H1 (cell line): Measurements from ENCODE around the gene SLPI. TPM values are rescaled to one million over a fixed set of nuclear protein-coding genes. Genes with fewer than 3 reads are reported as not detected.

ENCODE experiments used
- CTCF ChIA-PET: fragments of 300-600 bp; sonication (Branson Sonifier 250); formaldehyde crosslinking; loops from one replicate; lab custom pipeline; 2021; ENCODE audit not compliant: partially characterized antibody; lab: Charles Lee
- POLR2A ChIA-PET: fragments of 300-600 bp; sonication (Branson Sonifier 250); formaldehyde crosslinking; loops from one replicate; lab custom pipeline; 2021; ENCODE audit warnings: inconsistent platforms; ENCODE audit not compliant: partially characterized antibody; lab: Charles Lee
- DNase-seq, 2 experiments: peaks; one replicate each; pipeline versions ENCODE4 v3.0.0 to v3.0.0-alpha.2; 2010 to 2022; ENCODE audit warnings: low spot score in 2 of 2, low read depth in 1 of 2, mixed read lengths in 1 of 2
- FAIRE-seq: peaks from 2 replicates; lab custom pipeline; 2011; peaks lifted over from hg19 to GRCh38; lab: Jason Lieb, UNC
- H2AFZ ChIP-seq: 2 replicates; pipeline ENCODE4 v1.8.1; 2012; ENCODE audit warnings: low read length, inconsistent platforms
- H2AK5ac ChIP-seq: 2 replicates; pipeline ENCODE4 v1.6.1; 2013; ENCODE audit warnings: low read depth, low read length
- H2BK120ac ChIP-seq: replicated peaks from 2 replicates; pipeline ENCODE3; 2013; ENCODE audit warnings: low read depth, low read length, inconsistent platforms
- H2BK12ac ChIP-seq: 2 replicates; pipeline ENCODE4 v1.6.1; 2013; ENCODE audit warnings: low read depth, low read length
- H2BK15ac ChIP-seq: 2 replicates; pipeline ENCODE4 v1.6.1; 2013; ENCODE audit warnings: low read length
- H2BK20ac ChIP-seq: 2 replicates; pipeline ENCODE4 v1.6.1; 2013; ENCODE audit warnings: low read length
- H2BK5ac ChIP-seq: 2 replicates; pipeline ENCODE4 v1.6.1; 2013; ENCODE audit warnings: low read depth, low read length
- H3K14ac ChIP-seq: 2 replicates; pipeline ENCODE4 v1.6.1; 2013; ENCODE audit warnings: inconsistent platforms; ENCODE audit not compliant: insufficient read length
- H3K18ac ChIP-seq: 2 replicates; pipeline ENCODE4 v1.6.1; 2013; ENCODE audit warnings: low read length; ENCODE audit errors: extremely low read depth
- H3K23ac ChIP-seq: 2 replicates; pipeline ENCODE4 v1.6.1; 2013; ENCODE audit warnings: inconsistent platforms; ENCODE audit not compliant: insufficient read length
- H3K23me2 ChIP-seq: 2 replicates; pipeline ENCODE4 v1.6.1; 2013; ENCODE audit warnings: low read depth, low read length
- H3K27ac ChIP-seq: 2 replicates; pipeline ENCODE4 v1.6.1; 2011; ENCODE audit warnings: low read depth, low read length, inconsistent platforms
- H3K27me3 ChIP-seq, 4 experiments: replicated peaks in 1 of 4; 1 replicate in 1 of 4; 2 replicates in 3 of 4; pipeline versions ENCODE4 v1.6.1 to v1.8.1; 2011 to 2013; ENCODE audit warnings: low read length in 3 of 4, mild to moderate bottlenecking in 3 of 4, inconsistent platforms in 2 of 4, mixed read lengths in 2 of 4, moderate library complexity in 1 of 4; ENCODE audit not compliant: control insufficient read depth in 3 of 4, insufficient read depth in 3 of 4; ENCODE audit errors: extremely low read depth in 1 of 4
- H3K36me3 ChIP-seq, 4 experiments: 2 replicates each; pipeline versions ENCODE4 v1.6.1 to v1.8.1; 2011 to 2013; ENCODE audit warnings: mild to moderate bottlenecking in 4 of 4, low read length in 3 of 4, moderate library complexity in 2 of 4, control low read depth in 1 of 4, inconsistent platforms in 1 of 4; ENCODE audit not compliant: insufficient read depth in 4 of 4, control insufficient read depth in 2 of 4
- H3K4ac ChIP-seq: replicated peaks from 2 replicates; pipeline ENCODE3; 2013; ENCODE audit warnings: low read length, low read depth, mixed read lengths, inconsistent platforms; ENCODE audit not compliant: insufficient read length
- H3K4me1 ChIP-seq, 4 experiments: replicated peaks in 1 of 4; 1 replicate in 1 of 4; 2 replicates in 3 of 4; pipeline versions ENCODE4 v1.6.1 to v1.8.1; 2011 to 2013; ENCODE audit warnings: low read length in 3 of 4, inconsistent platforms in 2 of 4, mixed read lengths in 1 of 4; ENCODE audit not compliant: insufficient read depth in 4 of 4, control insufficient read depth in 3 of 4
- H3K4me2 ChIP-seq, 2 experiments: 2 replicates each; pipeline versions ENCODE4 v1.6.1 to v1.8.1; 2011 to 2013; ENCODE audit warnings: low read depth in 2 of 2, low read length in 2 of 2, control low read depth in 1 of 2, inconsistent platforms in 1 of 2, mild to moderate bottlenecking in 1 of 2; ENCODE audit not compliant: insufficient read depth in 1 of 2
- H3K4me3 ChIP-seq, 4 experiments: fragments of 200-600, 300-600 bp in 1 of 4; sonication (generic), shearing (Covaris generic), sonication (Bioruptor Twin) in 1 of 4; 2 replicates each; pipeline versions ENCODE4 v1.5.1 to v1.8.1; 2011 to 2016; ENCODE audit warnings: low read length in 4 of 4, low read depth in 3 of 4, control low read depth in 2 of 4, inconsistent platforms in 2 of 4, mild to moderate bottlenecking in 2 of 4, mixed read lengths in 1 of 4, moderate library complexity in 1 of 4; ENCODE audit not compliant: insufficient read depth in 2 of 4; ENCODE audit errors: extremely low read depth in 1 of 4
- H3K56ac ChIP-seq: replicated peaks from 2 replicates; pipeline ENCODE3; 2013; ENCODE audit warnings: low read depth, mild to moderate bottlenecking, mixed read lengths, low read length, inconsistent platforms; ENCODE audit not compliant: insufficient read length
- H3K79me1 ChIP-seq: 2 replicates; pipeline ENCODE4 v1.6.1; 2013; ENCODE audit warnings: low read depth, low read length, control low read depth
- H3K79me2 ChIP-seq, 2 experiments: 2 replicates each; pipeline versions ENCODE4 v1.6.1 to v1.8.1; 2012 to 2013; ENCODE audit warnings: low read length in 2 of 2, mild to moderate bottlenecking in 2 of 2, inconsistent platforms in 1 of 2; ENCODE audit not compliant: insufficient read depth in 2 of 2, control insufficient read depth in 1 of 2
- H3K9ac ChIP-seq, 4 experiments: replicated peaks in 1 of 4; 1 replicate in 1 of 4; 2 replicates in 3 of 4; pipeline versions ENCODE4 v1.6.1 to v1.8.1; 2011 to 2013; ENCODE audit warnings: low read depth in 3 of 4, low read length in 3 of 4, control low read depth in 2 of 4, mild to moderate bottlenecking in 2 of 4, moderate library complexity in 2 of 4, inconsistent platforms in 1 of 4; ENCODE audit errors: extremely low read depth in 1 of 4
- H3K9me3 ChIP-seq, 2 experiments: 2 replicates each; pipeline versions ENCODE4 v1.6.1 to v1.8.1; 2012 to 2013; ENCODE audit warnings: mild to moderate bottlenecking in 2 of 2, moderate library complexity in 2 of 2, control low read depth in 1 of 2, inconsistent platforms in 1 of 2, low read depth in 1 of 2, low read length in 1 of 2, mixed read lengths in 1 of 2; ENCODE audit not compliant: insufficient read depth in 2 of 2
- H4K20me1 ChIP-seq, 2 experiments: replicated peaks in 1 of 2; 2 replicates each; pipeline versions ENCODE3 to v1.8.1; 2011 to 2013; ENCODE audit warnings: inconsistent platforms in 2 of 2, low read length in 2 of 2, mild to moderate bottlenecking in 1 of 2; ENCODE audit not compliant: insufficient read depth in 2 of 2, control insufficient read depth in 1 of 2
- H4K5ac ChIP-seq: 2 replicates; pipeline ENCODE4 v1.6.1; 2013; ENCODE audit warnings: low read length, low read depth, mixed read lengths, inconsistent platforms; ENCODE audit not compliant: insufficient read length
- H4K8ac ChIP-seq: 2 replicates; pipeline ENCODE4 v1.8.0; 2013; ENCODE audit warnings: mild to moderate bottlenecking, moderate library complexity, low read length, inconsistent platforms; ENCODE audit not compliant: insufficient read depth; ENCODE audit errors: extremely low read depth
- H4K91ac ChIP-seq: replicated peaks from 2 replicates; pipeline ENCODE3; 2013; ENCODE audit warnings: low read length, mixed read lengths, inconsistent platforms; ENCODE audit not compliant: insufficient read length
- SIRT6 ChIP-seq: IDR thresholded peaks from one replicate; pipeline ENCODE4 v1.7.1; 2012; ENCODE audit warnings: low read length, inconsistent platforms
- TBP ChIP-seq: IDR thresholded peaks from 2 replicates; pipeline ENCODE4 v1.6.1; 2011; ENCODE audit warnings: low read depth, low read length, improper control_type of control experiment
- TCF12 ChIP-seq: IDR thresholded peaks from 2 replicates; pipeline ENCODE4 v1.6.1; 2011; ENCODE audit warnings: low read depth, mild to moderate bottlenecking, low read length
- polyA plus RNA-seq, 7 experiments: library from polyadenylated mRNA; depleted of rRNA in 3 of 7; stranded (reverse) in 5 of 7; unstranded in 2 of 7; fragments of >200 nt in 5 of 7; fragments of 200-250 nt in 2 of 7; gene quantifications; 1 replicate in 5 of 7; 2 replicates in 1 of 7; 4 replicates in 1 of 7; pipeline versions ENCODE4 v1.2.1 to v1.2.3, GENCODE V29; 2011 to 2013; ENCODE audit warnings: missing spikeins in 2 of 7, mixed read lengths in 2 of 7
- total RNA-seq: library from RNA; stranded (reverse); fragmentation: NEBNext Ultra II Directional; extraction: Animal tissue kit (Norgen Biotek cat#: 25700); gene quantifications from 2 replicates; pipeline ENCODE4 v1.2.1, GENCODE V29; 2021

Gene SLPI
- total and polyA plus RNA-seq, 2 of the 8 experiments (the other 6 are each of a cell fraction or from before 2014, with no cell fraction given): not detected

DNA sequence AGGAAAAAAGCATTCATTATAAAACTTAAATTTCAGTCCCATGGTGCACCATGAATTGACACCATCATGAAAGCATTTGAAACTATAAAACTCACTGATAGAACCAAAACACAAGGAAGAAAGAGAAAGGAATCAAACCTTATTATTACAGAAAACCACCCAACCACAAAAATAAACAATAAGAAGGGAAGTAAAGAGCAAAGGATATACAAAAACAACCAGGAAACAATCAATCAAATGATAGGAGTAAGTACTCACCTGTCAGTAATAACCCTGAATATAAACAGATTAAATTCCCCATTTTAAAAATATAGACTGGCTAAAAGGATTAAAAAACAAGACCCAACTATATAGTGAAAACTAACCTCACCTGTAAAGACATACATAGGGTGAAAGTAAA is 5.8 kb downstream of the SLPI start:
- no peak overlapping the region for H3K56ac ChIP-seq
- H3K9me3 ChIP-seq: no peaks in the 10 kb centered on the region
- CTCF ChIA-PET: interaction anchor here (0.9 kb wide), 1 partner anchor 204 kb away, joined by 3 read pairs; no protein-coding TSS in a partner anchor
- H2BK20ac ChIP-seq: no peak overlapping the region
- no peak overlapping the region for H4K91ac ChIP-seq
- no peak overlapping the region for H3K14ac ChIP-seq
- H3K4ac ChIP-seq: no peak overlapping the region
- no peak overlapping the region for H3K27ac ChIP-seq
- no peak overlapping the region for H2AFZ ChIP-seq
- no peak overlapping the region for H3K23ac ChIP-seq
- H2AK5ac ChIP-seq: no peak overlapping the region
- H3K4me1 ChIP-seq: no peaks in the 10 kb centered on the region
- TF ChIP-seq SIRT6 (no peak), TCF12 (no peak), TBP (no peak)
- no peaks in the 10 kb centered on the region for H3K79me1 ChIP-seq
- POLR2A ChIA-PET: no interaction called here
- H3K18ac ChIP-seq: no peak overlapping the region
- H2BK120ac ChIP-seq: no peak overlapping the region
- H3K79me2 ChIP-seq: no peaks in the 10 kb centered on the region
- H3K27me3 ChIP-seq: peaks cover 0 to 2% (median 0%) of the 10 kb centered on the region in 4 experiments; a peak in 3 of 7 replicates
- no peak overlapping the region for H3K4me3 ChIP-seq
- H4K8ac ChIP-seq: no peak overlapping the region
- no peaks in the 10 kb centered on the region for H4K20me1 ChIP-seq
- no peaks in the 10 kb centered on the region for H3K23me2 ChIP-seq
- FAIRE-seq: no peak
- H3K4me2 ChIP-seq: no peak overlapping the region
- H2BK15ac ChIP-seq: no peak overlapping the region
- no peak overlapping the region for H4K5ac ChIP-seq
- no peak overlapping the region for H2BK12ac ChIP-seq
- H3K36me3 ChIP-seq: no peaks in the 10 kb centered on the region
- no peak for DNase-seq
- H2BK5ac ChIP-seq: no peak overlapping the region
- no peak overlapping the region for H3K9ac ChIP-seq
